ENCODE data around the gene ACTL9.

DNA sequence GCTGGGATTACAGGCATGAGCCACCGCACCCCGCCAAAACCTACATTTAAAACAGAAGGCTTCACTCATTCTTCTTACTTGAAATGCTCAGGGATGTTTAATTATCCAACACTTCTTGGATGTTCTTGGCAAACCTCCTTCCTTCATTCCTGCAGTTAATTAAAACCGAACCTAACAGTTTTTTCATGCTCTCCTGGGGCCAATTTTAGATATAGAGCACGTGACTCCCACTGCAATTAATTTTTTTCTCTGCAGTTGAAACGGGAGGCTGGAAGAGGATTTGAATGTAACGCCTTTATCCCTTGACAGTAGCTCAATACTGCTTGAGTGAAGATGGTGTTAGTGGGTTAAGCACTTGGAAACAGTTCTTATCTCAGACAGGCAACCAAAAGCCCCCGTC lies 4.6 kb upstream of the ACTL9 start:
- TF ChIP-seq SUZ12 (IDR thresholded peaks at IDR 0.05; ENCODE audit: extremely low read depth, insufficient read depth, insufficient read length) (no peak), ZNF274 (IDR thresholded peaks at IDR 0.05; ENCODE audit: low read depth, low read length) (no peak)

Measured in NT2/D1 (cell line).